ENCODE data around the gene SPRY2.

Gene SPRY2

DNA sequence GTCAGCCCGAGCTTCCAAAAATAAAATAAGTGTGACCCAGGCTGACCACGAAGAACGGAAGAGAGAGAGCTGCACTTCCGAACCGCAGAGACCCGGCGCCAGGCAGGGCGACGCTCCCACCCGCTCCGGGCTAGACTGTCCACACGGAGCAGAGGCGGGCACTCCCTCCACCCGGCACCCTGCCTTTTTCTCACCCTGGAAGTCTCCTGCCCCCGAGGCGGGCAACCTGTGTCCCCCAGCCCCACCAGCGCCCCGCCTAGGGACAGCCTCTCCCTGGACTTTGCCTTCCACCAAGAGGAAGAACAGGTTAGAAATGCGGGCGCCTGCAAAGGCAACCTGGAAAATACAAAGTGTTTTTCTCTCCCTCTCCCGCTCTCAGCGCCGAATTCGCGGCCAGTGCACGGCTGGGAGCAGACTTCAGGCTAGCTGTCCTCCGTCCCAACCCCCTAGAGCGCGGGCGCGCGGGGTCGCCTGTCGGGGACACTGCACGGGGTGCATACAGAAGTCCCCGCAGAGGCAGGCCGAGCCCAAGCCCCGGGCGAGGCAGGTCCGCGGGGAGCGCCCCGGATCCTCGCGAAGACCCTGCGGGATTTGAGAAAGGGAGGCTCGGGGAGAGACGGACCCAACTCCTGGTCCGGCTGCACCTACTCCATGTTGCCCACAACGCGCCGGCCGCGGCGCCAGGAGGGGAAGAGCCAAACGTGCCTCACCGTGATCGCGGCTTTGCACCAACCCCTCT is 845 bp downstream of the SPRY2 start (continued):
- TF ChIP-seq ZBTB11 (tag by site-specific recombination; conservative IDR thresholded peaks at IDR 0.05; ENCODE audit: low read depth) (no peak), ZNF501 (tag by site-specific recombination; IDR thresholded peaks at IDR 0.05) (0 out of 2 replicates have a peak, but pooled peaks have one; percentile 38), ZNF169 (tag by site-specific recombination; IDR thresholded peaks at IDR 0.05) (no peak), SETDB1 (IDR thresholded peaks at IDR 0.05; ENCODE audit: insufficient read length, low read length) (no peak), ZEB2 (tag by site-specific recombination; IDR thresholded peaks at IDR 0.05) (no peak), ZNF366 (tag by site-specific recombination; conservative IDR thresholded peaks at IDR 0.05) (no peak), ZNF311 (tag by site-specific recombination; IDR thresholded peaks at IDR 0.05; ENCODE audit: borderline replicate concordance) (no peak), ZNF341 (tag by site-specific recombination; IDR thresholded peaks at IDR 0.05; ENCODE audit: low read depth) (peak; percentile 57; the same call in 1 of the 2 replicates), ZNF354C (tag by site-specific recombination; IDR thresholded peaks at IDR 0.05; ENCODE audit: borderline replicate concordance, low read depth) (no peak), WT1 (tag by site-specific recombination; IDR thresholded peaks at IDR 0.05) (no peak), OSR2 (tag by site-specific recombination; IDR thresholded peaks at IDR 0.05) (no peak), ZNF335 (tag by site-specific recombination; conservative IDR thresholded peaks at IDR 0.05) (peak; percentile 62), GLIS1 (tag by site-specific recombination; IDR thresholded peaks at IDR 0.05) (peak; percentile 74), ZNF623 (tag by site-specific recombination; IDR thresholded peaks at IDR 0.05) (no peak), BCL6B (tag by site-specific recombination; IDR thresholded peaks at IDR 0.05) (no peak), SALL2 (tag by site-specific recombination; IDR thresholded peaks at IDR 0.05; ENCODE audit: borderline replicate concordance) (no peak), KLF7 (tag by site-specific recombination; IDR thresholded peaks at IDR 0.05; ENCODE audit: borderline replicate concordance) (no peak), ZBTB17 (tag by site-specific recombination; IDR thresholded peaks at IDR 0.05) (no peak), ZNF248 (tag by site-specific recombination; IDR thresholded peaks at IDR 0.05) (no peak), KLF16 (tag by site-specific recombination; IDR thresholded peaks at IDR 0.05) (no peak), KLF9 (tag by site-specific recombination; IDR thresholded peaks at IDR 0.05; ENCODE audit: low read depth) (0 out of 2 replicates have a peak, but pooled peaks have one; percentile 13), FEZF1 (tag by site-specific recombination; IDR thresholded peaks at IDR 0.05) (no peak), ZNF555 (tag by site-specific recombination; conservative IDR thresholded peaks at IDR 0.05) (no peak), ZNF10 (tag by site-specific recombination; IDR thresholded peaks at IDR 0.05) (no peak), ZNF707 (tag by site-specific recombination; IDR thresholded peaks at IDR 0.05) (no peak), ZNF223 (tag by site-specific recombination; IDR thresholded peaks at IDR 0.05) (peak; percentile 93), ZBTB20 (tag by site-specific recombination; IDR thresholded peaks at IDR 0.05) (peak; percentile 47; the same call in 1 of the 2 replicates), ZNF677 (tag by site-specific recombination; IDR thresholded peaks at IDR 0.05) (no peak), ZNF423 (tag by site-specific recombination; IDR thresholded peaks at IDR 0.05) (0 out of 2 replicates have a peak, but pooled peaks have one; percentile 17), ZNF791 (tag by site-specific recombination; IDR thresholded peaks at IDR 0.05) (no peak), ZXDB (tag by site-specific recombination; IDR thresholded peaks at IDR 0.05) (peak; percentile 46; the same call in 1 of the 2 replicates), ZNF529 (tag by site-specific recombination; IDR thresholded peaks at IDR 0.05; ENCODE audit: insufficient replicate concordance) (no peak), ZNF629 (tag by site-specific recombination; IDR thresholded peaks at IDR 0.05) (no peak), ZIC2 (tag by site-specific recombination; IDR thresholded peaks at IDR 0.05) (peak; percentile 63), ZNF140 (tag by site-specific recombination; IDR thresholded peaks at IDR 0.05) (no peak), MZF1 (tag by site-specific recombination; IDR thresholded peaks at IDR 0.05; ENCODE audit: borderline replicate concordance) (no peak), GLIS2 (tag by site-specific recombination; IDR thresholded peaks at IDR 0.05) (peak; percentile 90), ZNF558 (tag by site-specific recombination; IDR thresholded peaks at IDR 0.05) (no peak)
